Raji (cell line): ENCODE data around the gene WDCP.

Source experiments
- POLR2A ChIP-seq: IDR thresholded peaks from 2 replicates; pipeline ENCODE4 v1.6.1; 2011; ENCODE audit warnings: low read depth, low read length, control low read depth; ENCODE audit not compliant: insufficient read depth

Gene WDCP

GRCh38 chr2:24038786-24039499 is 8.2 kb downstream of the WDCP start:
- no peak for TF ChIP-seq POLR2A

DNA sequence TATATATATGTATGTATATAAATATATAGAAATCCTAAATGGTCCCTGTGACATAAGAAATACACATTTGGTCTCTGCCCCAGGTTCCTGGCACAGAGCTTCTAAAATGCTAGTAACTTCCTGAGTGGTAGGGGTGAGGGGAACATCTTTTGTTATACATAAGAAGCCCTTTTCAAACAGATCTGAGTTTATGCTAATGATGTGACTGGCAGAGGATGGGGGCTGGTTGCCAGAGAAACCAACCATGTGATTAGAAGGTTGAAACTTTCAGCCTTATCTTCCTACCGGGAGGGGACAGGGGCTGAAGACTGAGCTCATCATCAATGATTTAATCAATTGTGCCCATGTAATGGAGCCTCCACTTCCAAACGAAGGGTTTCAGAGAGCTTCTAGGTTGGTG is 21.0 kb downstream of the WDCP start:
- TF ChIP-seq POLR2A: no peak

- no peak for TF ChIP-seq POLR2A
Observed at GRCh38 chr2:24024996-24025663, 22.1 kb downstream of the WDCP start.

- no peak for TF ChIP-seq POLR2A
Observed at GRCh38 chr2:24024018-24024417, 23.2 kb downstream of the WDCP start.

GRCh38 chr2:24022975-24023575 is 24.1 kb downstream of the WDCP start:
- no peak for TF ChIP-seq POLR2A

DNA sequence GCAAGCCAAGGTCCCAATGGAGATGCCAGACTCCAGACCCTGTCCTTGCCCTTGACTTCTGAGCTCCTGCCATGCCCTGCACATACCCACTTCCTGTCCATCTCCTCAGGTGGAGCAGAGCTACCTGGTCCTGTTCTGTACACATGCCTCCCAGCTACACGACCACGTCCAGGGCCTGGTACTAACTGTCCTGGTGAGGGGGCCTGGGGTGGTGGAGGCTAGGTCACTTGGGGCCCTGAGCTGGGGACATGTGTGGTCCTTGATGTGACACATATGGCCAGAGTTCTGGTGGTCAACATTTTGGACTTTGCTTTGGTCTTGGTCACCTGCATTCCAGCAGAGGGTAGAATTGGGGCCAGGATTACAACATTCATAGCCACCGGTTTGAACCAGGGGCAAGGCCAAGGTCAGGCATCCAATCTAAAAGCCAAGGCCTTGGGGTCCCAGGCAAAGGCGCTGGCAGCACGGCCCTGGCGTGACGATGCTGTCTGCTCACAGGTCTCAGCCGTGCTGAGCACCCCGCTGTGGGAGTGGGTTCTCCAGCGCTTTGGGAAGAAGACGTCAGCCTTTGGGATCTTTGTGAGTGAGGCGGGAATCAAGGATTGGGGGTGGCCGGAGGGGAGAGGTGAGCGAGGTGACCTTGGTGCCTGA is 24.7 kb downstream of the WDCP start:
- TF ChIP-seq POLR2A: no peak

DNA sequence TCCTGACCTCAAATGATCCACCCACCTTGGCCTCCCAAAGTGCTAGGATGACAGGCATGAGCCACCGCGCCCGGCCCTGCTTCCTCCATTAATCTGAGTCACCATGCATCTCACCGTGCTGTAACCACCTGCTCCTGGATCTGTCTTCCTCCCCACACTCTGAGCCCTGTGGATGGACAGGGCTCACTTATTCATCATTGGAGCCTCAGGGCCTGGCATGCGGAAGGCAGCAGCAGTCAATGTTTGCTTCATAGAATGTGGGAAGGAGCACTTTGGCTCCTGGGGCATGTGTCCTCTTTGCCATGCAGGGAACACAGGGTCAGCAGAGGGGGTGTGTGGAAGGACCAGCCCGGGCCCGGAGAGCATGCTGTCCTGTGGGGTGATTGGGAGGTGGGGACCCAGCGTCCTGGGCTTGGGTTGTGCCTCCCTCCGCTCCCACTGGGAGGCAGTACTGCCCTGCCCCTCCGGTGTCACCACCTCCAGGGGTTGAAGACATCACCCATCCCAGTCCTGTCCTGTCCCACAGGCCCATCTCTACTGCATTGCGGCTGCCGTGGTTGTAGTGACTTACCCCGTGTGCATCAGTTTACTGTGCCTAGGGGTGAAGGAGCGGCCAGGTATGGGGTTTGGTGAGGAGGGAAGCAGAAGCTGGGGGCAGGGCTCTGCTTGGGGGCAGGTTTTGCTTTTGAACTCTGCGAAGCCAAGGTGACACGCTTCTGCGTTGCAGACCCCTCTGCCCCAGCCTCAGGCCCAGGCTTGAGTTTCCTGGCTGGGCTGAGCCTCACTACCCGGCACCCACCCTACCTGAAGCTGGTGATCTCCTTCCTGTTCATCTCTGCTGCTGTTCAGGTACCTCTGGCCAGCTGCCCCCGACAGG is 25.8 kb downstream of the WDCP start:
- no peak for TF ChIP-seq POLR2A

- TF ChIP-seq POLR2A: no peak
Observed at GRCh38 chr2:24020244-24020643, 26.9 kb downstream of the WDCP start.

GRCh38 chr2:24019729-24020128 is 27.5 kb downstream of the WDCP start:
- no peak for TF ChIP-seq POLR2A

- no peak for TF ChIP-seq POLR2A
Observed at GRCh38 chr2:24018241-24018640, 28.9 kb downstream of the WDCP start.

- no peak for TF ChIP-seq POLR2A
Observed at GRCh38 chr2:24017711-24018110, 29.5 kb downstream of the WDCP start.

- no peak for TF ChIP-seq POLR2A
Observed at GRCh38 chr2:24016853-24017703, 30.1 kb downstream of the WDCP start.

- no peak for TF ChIP-seq POLR2A
Observed at GRCh38 chr2:24016376-24016761, 30.8 kb downstream of the WDCP start.
